ENCODE data around the gene ARID4A. TPM values are rescaled to one million over a fixed set of nuclear protein-coding genes. Genes with fewer than 3 reads are reported as not detected.
A peak's percentile ranks its signal among the peaks of the same experiment; 100 is the strongest.

Gene ARID4A
- total and polyA plus RNA-seq, 2 of the 13 experiments (the other 11 are each of a cell fraction or from before 2014, with no cell fraction given) = 7.2 to 9.7 TPM

DNA sequence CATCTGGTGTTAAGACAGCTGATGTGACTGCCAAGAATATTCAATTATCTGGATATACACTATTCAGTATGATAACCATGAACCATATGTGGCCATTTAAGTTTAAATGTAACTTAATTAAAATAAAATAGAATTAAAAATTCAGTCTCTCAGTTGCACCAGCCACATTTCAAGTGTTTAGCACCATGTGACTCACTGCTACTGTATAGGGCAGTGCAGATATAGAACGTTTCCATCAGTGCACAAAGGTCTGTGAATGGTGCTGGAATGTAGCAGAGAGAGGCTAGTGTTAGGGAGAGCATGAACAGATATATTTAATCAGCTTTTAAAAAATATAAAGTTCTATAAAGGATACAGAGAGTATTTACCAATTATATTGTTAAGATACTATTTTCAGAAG, 28.7 kb downstream of the ARID4A start:
- Histone ChIP-seq H4K20me1 (ENCODE audit: insufficient read depth, low read length) (peaks cover 10% of the 10 kb centered on the region; the same call in 1 of the 2 replicates), H3K36me3 (replicated peaks in 1 of 2; ENCODE audit: control insufficient read depth in 1 of 2, insufficient read depth in 2 of 2, low read length in 2 of 2) (peaks cover 7 to 55% of the 10 kb centered on the region in 2 experiments), H3K4me1 (ENCODE audit: insufficient read depth, low read length) (peaks cover 16% of the 10 kb centered on the region), H3K27ac (ENCODE audit: extremely low read length, insufficient read depth, low read length) (no peak overlapping the region), H3K4me2 (ENCODE audit: low read depth, low read length) (no peak overlapping the region), H3K27me3 (ENCODE audit: control insufficient read depth in 1 of 2, insufficient read depth in 2 of 2, low read length in 2 of 2) (no peaks in the 10 kb centered on the region), H2AFZ (ENCODE audit: low read length) (no peak overlapping the region), H3K9ac (ENCODE audit: insufficient read depth, low read depth, low read length) (no peak overlapping the region), H3K9me3 (ENCODE audit: low read length) (no peaks in the 10 kb centered on the region), H3K79me2 (ENCODE audit: insufficient read depth, low read length) (peaks cover under 1% of the 10 kb centered on the region), H3K4me3 (replicated peaks in 1 of 3; ENCODE audit: insufficient read depth in 1 of 3, low read depth in 2 of 3, low read length in 3 of 3) (no peak overlapping the region)
- CTCF ChIA-PET (ENCODE audit: low intra/inter-chr PET ratio, low total read pairs) = no interaction called here
- in situ Hi-C loops (cut with HindIII; ENCODE audit: extremely low pct_ligation_motif_present, low pct_unique_long_range_greater_than_20kb) (no loop called here), intact Hi-C loops (cut with micrococcal nuclease; ENCODE audit: unreplicated experiment) (no loop called here)
- no peak for FAIRE-seq
- DNase-seq (ENCODE audit: low spot score) = no peak
- 83% methylated on average over 1 of the region's 1 CpG for WGBS (ENCODE audit: low lambda C conversion rate)
- POLR2A ChIA-PET = interaction anchor here (0.7 to 1.1 kb wide), 2 partner anchors 13 to 29 kb away, joined by 3 to 4 read pairs; partner anchors contain the start of gene ARID4A
- ATAC-seq = no peak
- no peak for TF ChIP-seq MZF1 (CRISPR knock-in tag; IDR thresholded peaks at IDR 0.05; ENCODE audit: borderline replicate concordance)
- no TSS peak for BruUV-seq (replicated peaks)

DNA sequence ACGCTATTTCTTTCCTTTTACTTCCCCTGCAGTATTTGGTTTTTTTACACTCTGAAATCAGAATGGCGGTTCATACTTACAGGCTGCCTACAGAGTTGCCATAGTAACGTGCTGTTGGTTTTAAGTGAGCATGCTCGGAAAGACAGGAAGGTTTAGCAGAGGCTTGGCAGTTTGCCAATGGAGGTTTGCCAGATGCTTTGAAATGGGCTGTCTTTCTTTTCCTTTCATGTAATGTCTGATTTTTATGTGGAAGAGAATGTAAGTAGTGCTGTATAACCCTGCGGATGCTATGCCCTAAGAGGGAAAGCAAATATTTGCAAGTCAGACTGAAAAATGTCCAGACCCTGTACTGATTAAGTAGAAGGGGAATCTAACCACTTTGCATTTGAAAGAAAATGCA, 32.8 kb downstream of the ARID4A start:
- FAIRE-seq (peak; percentile 75), ATAC-seq (peak; percentile 68), DNase-seq (ENCODE audit: low spot score) (peak; percentile 91)
- Histone ChIP-seq H3K4me2 (ENCODE audit: low read depth, low read length) (no peak overlapping the region), H3K79me2 (ENCODE audit: insufficient read depth, low read length) (peaks cover 2% of the 10 kb centered on the region), H3K27ac (ENCODE audit: extremely low read length, insufficient read depth, low read length) (peak overlapping the region; percentile 53), H4K20me1 (ENCODE audit: insufficient read depth, low read length) (peaks cover 10% of the 10 kb centered on the region; the same call in 1 of the 2 replicates), H3K9me3 (ENCODE audit: low read length) (no peaks in the 10 kb centered on the region), H3K9ac (ENCODE audit: insufficient read depth, low read depth, low read length) (no peak overlapping the region), H2AFZ (ENCODE audit: low read length) (no peak overlapping the region), H3K4me1 (ENCODE audit: insufficient read depth, low read length) (peaks cover 16% of the 10 kb centered on the region), H3K36me3 (replicated peaks in 1 of 2; ENCODE audit: control insufficient read depth in 1 of 2, insufficient read depth in 2 of 2, low read length in 2 of 2) (peaks cover 10 to 37% of the 10 kb centered on the region in 2 experiments), H3K4me3 (replicated peaks in 1 of 3; ENCODE audit: insufficient read depth in 1 of 3, low read depth in 2 of 3, low read length in 3 of 3) (no peak overlapping the region), H3K27me3 (ENCODE audit: control insufficient read depth in 1 of 2, insufficient read depth in 2 of 2, low read length in 2 of 2) (no peaks in the 10 kb centered on the region)
- no peak for TF ChIP-seq ZNF138 (CRISPR knock-in tag; IDR thresholded peaks at IDR 0.05; ENCODE audit: low read depth)
- TF ChIP-seq KLF6 (CRISPR knock-in tag; IDR thresholded peaks at IDR 0.05) = no peak
- TF ChIP-seq ZNF598 (CRISPR knock-in tag; IDR thresholded peaks at IDR 0.05; ENCODE audit: borderline replicate concordance) = no peak
- no peak for TF ChIP-seq FOXA1 (IDR thresholded peaks at IDR 0.05)
- no peak for TF ChIP-seq FOXA1 (CRISPR knock-in tag; IDR thresholded peaks at IDR 0.05)
- peak; percentile 29; the same call in 1 of the 2 replicates for TF ChIP-seq GTF2F1 (IDR thresholded peaks at IDR 0.05; ENCODE audit: low read length)
- no peak for TF ChIP-seq RXRA (CRISPR knock-in tag; IDR thresholded peaks at IDR 0.05)
- TF ChIP-seq PITX1 (CRISPR knock-in tag; IDR thresholded peaks at IDR 0.05) = no peak
- peak; percentile 49 for TF ChIP-seq RBM22 (optimal IDR thresholded peaks at IDR 0.05; ENCODE audit: low read length)
- TF ChIP-seq ZKSCAN8 (CRISPR knock-in tag; IDR thresholded peaks at IDR 0.05; ENCODE audit: borderline replicate concordance) = no peak
- peak; percentile 52; the same call in 1 of the 2 replicates for TF ChIP-seq RFX1 (IDR thresholded peaks at IDR 0.05)
- TF ChIP-seq, protein P1, sequence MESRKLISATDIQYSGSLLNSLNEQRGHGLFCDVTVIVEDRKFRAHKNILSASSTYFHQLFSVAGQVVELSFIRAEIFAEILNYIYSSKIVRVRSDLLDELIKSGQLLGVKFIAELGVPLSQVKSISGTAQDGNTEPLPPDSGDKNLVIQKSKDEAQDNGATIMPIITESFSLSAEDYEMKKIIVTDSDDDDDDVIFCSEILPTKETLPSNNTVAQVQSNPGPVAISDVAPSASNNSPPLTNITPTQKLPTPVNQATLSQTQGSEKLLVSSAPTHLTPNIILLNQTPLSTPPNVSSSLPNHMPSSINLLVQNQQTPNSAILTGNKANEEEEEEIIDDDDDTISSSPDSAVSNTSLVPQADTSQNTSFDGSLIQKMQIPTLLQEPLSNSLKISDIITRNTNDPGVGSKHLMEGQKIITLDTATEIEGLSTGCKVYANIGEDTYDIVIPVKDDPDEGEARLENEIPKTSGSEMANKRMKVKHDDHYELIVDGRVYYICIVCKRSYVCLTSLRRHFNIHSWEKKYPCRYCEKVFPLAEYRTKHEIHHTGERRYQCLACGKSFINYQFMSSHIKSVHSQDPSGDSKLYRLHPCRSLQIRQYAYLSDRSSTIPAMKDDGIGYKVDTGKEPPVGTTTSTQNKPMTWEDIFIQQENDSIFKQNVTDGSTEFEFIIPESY (CRISPR knock-in tag; IDR thresholded peaks at IDR 0.05) = peak; percentile 30; the same call in 1 of the 2 replicates
- TF ChIP-seq LCORL (IDR thresholded peaks at IDR 0.05) = peak; percentile 69; the same call in 1 of the 2 replicates
- no peak for TF ChIP-seq LCORL (CRISPR knock-in tag; IDR thresholded peaks at IDR 0.05)
- TF ChIP-seq RFX3 (CRISPR knock-in tag; IDR thresholded peaks at IDR 0.05) = peak; percentile 77
- no peak for TF ChIP-seq ZNF10 (CRISPR knock-in tag; IDR thresholded peaks at IDR 0.05; ENCODE audit: borderline replicate concordance, low read depth)
- intact Hi-C loops (cut with micrococcal nuclease; ENCODE audit: unreplicated experiment) = loop anchor here (5.0 kb wide), 1 partner anchor 34 kb away; the partner anchor contains the start of gene ARID4A
- in situ Hi-C loops (cut with HindIII; ENCODE audit: extremely low pct_ligation_motif_present, low pct_unique_long_range_greater_than_20kb) = no loop called here
- BruUV-seq (replicated peaks) = TSS peak; percentile 43
- 64% methylated on average over 5 of the region's 5 CpGs for WGBS (ENCODE audit: low lambda C conversion rate)
- ChIA-PET POLR2A (no interaction called here), CTCF (ENCODE audit: low intra/inter-chr PET ratio, low total read pairs) (no interaction called here)

All from HepG2 (cell line).